HepG2 (cell line): ENCODE data around the gene SEC14L1. TPM values are rescaled to one million over a fixed set of nuclear protein-coding genes. Genes with fewer than 3 reads are reported as not detected.
A peak's percentile ranks its signal among the peaks of the same experiment; 100 is the strongest.

ENCODE experiments used
- ARID5B ChIP-seq: IDR thresholded peaks from 2 replicates; pipeline ENCODE4 v1.4.0; 2020; ENCODE audit warnings: mild to moderate bottlenecking, missing genetic modification reagents
- ARNTL ChIP-seq: sonication (generic); formaldehyde crosslinking; IDR thresholded peaks from 2 replicates; pipeline ENCODE4 v1.4.0; 2020; ENCODE audit warnings: mild to moderate bottlenecking, missing genetic modification reagents
- CENPX ChIP-seq: sonication (generic); formaldehyde crosslinking; IDR thresholded peaks from 2 replicates; pipeline ENCODE4 v1.9.0; 2021; ENCODE audit warnings: mild to moderate bottlenecking, missing genetic modification reagents, moderate library complexity
- HMGA1 ChIP-seq: sonication (generic); formaldehyde crosslinking; conservative IDR thresholded peaks from 2 replicates; pipeline ENCODE4 v1.4.0; 2020; ENCODE audit warnings: missing genetic modification reagents
- ONECUT2 ChIP-seq: sonication (generic); formaldehyde crosslinking; IDR thresholded peaks from 2 replicates; pipeline ENCODE4 v1.4.0; 2020; ENCODE audit warnings: missing genetic modification reagents
- PRMT3 ChIP-seq: sonication (generic); formaldehyde crosslinking; IDR thresholded peaks from 2 replicates; pipeline ENCODE4 v1.8.1; 2022; ENCODE audit warnings: low read depth, mild to moderate bottlenecking, moderate library complexity, missing genetic modification reagents, borderline replicate concordance
- RNF2 ChIP-seq: fragments of 450-650 bp; conservative IDR thresholded peaks from 2 replicates; pipeline ENCODE4 v1.6.1; 2016; ENCODE audit warnings: low read depth
- RNF219 ChIP-seq: sonication (generic); formaldehyde crosslinking; IDR thresholded peaks from 2 replicates; pipeline ENCODE4 v1.5.0; 2020; ENCODE audit warnings: mild to moderate bottlenecking, missing genetic modification reagents
- SIN3A ChIP-seq: IDR thresholded peaks from 2 replicates; pipeline ENCODE4 v1.6.1; 2011; ENCODE audit warnings: low read depth, mild to moderate bottlenecking, control low read depth, low read length, borderline replicate concordance
- SNAPC2 ChIP-seq: sonication (generic); formaldehyde crosslinking; IDR thresholded peaks from 2 replicates; pipeline ENCODE4 v1.8.1; 2022; ENCODE audit warnings: mild to moderate bottlenecking, missing genetic modification reagents
- TEF ChIP-seq: sonication (generic); formaldehyde crosslinking; IDR thresholded peaks from 2 replicates; pipeline ENCODE4 v1.5.0; 2020; ENCODE audit warnings: missing genetic modification reagents
- THAP8 ChIP-seq: sonication (generic); formaldehyde crosslinking; IDR thresholded peaks from 2 replicates; pipeline ENCODE4 v1.5.1; 2020; ENCODE audit warnings: missing genetic modification reagents, mild to moderate bottlenecking, borderline replicate concordance
- ZMAT3 ChIP-seq: sonication (generic); formaldehyde crosslinking; conservative IDR thresholded peaks from 2 replicates; pipeline ENCODE4 v1.7.0; 2021; ENCODE audit warnings: missing genetic modification reagents
- ZNF383 ChIP-seq: sonication (generic); formaldehyde crosslinking; IDR thresholded peaks from 2 replicates; pipeline ENCODE4 v1.4.0; 2020; ENCODE audit warnings: missing genetic modification reagents, mild to moderate bottlenecking, borderline replicate concordance
- ZNF547 ChIP-seq: sonication (generic); formaldehyde crosslinking; IDR thresholded peaks from 2 replicates; pipeline ENCODE4 v1.5.1; 2020; ENCODE audit warnings: mild to moderate bottlenecking, missing genetic modification reagents
- ZNF550 ChIP-seq: sonication (generic); formaldehyde crosslinking; IDR thresholded peaks from 2 replicates; pipeline ENCODE4 v1.4.0; 2020; ENCODE audit warnings: mild to moderate bottlenecking, missing genetic modification reagents, borderline replicate concordance
- ZNF552 ChIP-seq: sonication (generic); formaldehyde crosslinking; IDR thresholded peaks from 2 replicates; pipeline ENCODE4 v1.9.0; 2022; ENCODE audit warnings: missing genetic modification reagents, mild to moderate bottlenecking, borderline replicate concordance
- ZNF598 ChIP-seq: sonication (generic); formaldehyde crosslinking; IDR thresholded peaks from 2 replicates; pipeline ENCODE4 v1.5.1; 2020; ENCODE audit warnings: mild to moderate bottlenecking, missing genetic modification reagents, borderline replicate concordance
- ZNF703 ChIP-seq: sonication (generic); formaldehyde crosslinking; IDR thresholded peaks from 2 replicates; pipeline ENCODE4 v1.5.1; 2020; ENCODE audit warnings: missing genetic modification reagents, mild to moderate bottlenecking, moderate library complexity, borderline replicate concordance
- ZXDC ChIP-seq: sonication (generic); formaldehyde crosslinking; IDR thresholded peaks from 2 replicates; pipeline ENCODE4 v1.5.0; 2020; ENCODE audit warnings: mild to moderate bottlenecking, missing genetic modification reagents
- polyA plus RNA-seq, 8 experiments: library from polyadenylated mRNA; depleted of rRNA in 3 of 8; stranded (reverse) in 7 of 8; unstranded in 1 of 8; fragments of >200 nt; fragmentation: Illumina TruSeq in 4 of 8; extraction: Trizol in 4 of 8; gene quantifications; 2 replicates each; pipeline versions ENCODE4 v1.2.1 to v1.2.3, GENCODE V29; 2011 to 2016; ENCODE audit warnings: low read depth in 4 of 8, missing spikeins in 1 of 8, mixed read lengths in 1 of 8; ENCODE audit not compliant: insufficient read depth in 1 of 8
- total RNA-seq, 5 experiments: library from RNA; depleted of rRNA; stranded (reverse); fragments of >200 nt; fragmentation: Illumina TruSeq; extraction: Trizol; gene quantifications; 2 replicates each; pipeline ENCODE4 v1.2.3, GENCODE V29; 2016; ENCODE audit warnings: low read depth in 1 of 5

Gene SEC14L1
- total and polyA plus RNA-seq, 2 of the 13 experiments (the other 11 are each of a cell fraction or from before 2014, with no cell fraction given) = 26.3 to 43.9 TPM

- TF ChIP-seq ZXDC (CRISPR knock-in tag) (no peak), SNAPC2 (0 out of 2 replicates have a peak, but pooled peaks have one; percentile 75), PRMT3 (CRISPR knock-in tag) (no peak), RNF2 (no peak; the same call in 1 of the 2 replicates), ZNF598 (no peak; the same call in 1 of the 2 replicates), SIN3A (0 out of 2 replicates have a peak, but pooled peaks have one; percentile 34), ZNF703 (CRISPR knock-in tag) (no peak; the same call in 1 of the 2 replicates), THAP8 (CRISPR knock-in tag) (no peak), HMGA1 (CRISPR knock-in tag) (no peak), TEF (no peak), ZNF383 (CRISPR knock-in tag) (no peak), ONECUT2 (CRISPR knock-in tag) (no peak), ARNTL (CRISPR knock-in tag) (no peak), ZNF547 (CRISPR knock-in tag) (no peak), ARID5B (CRISPR knock-in tag) (peak; percentile 63), ZNF552 (CRISPR knock-in tag) (no peak), RNF219 (CRISPR knock-in tag) (no peak), ZMAT3 (CRISPR knock-in tag) (no peak), ZNF550 (CRISPR knock-in tag) (no peak), CENPX (no peak)
Observed at GRCh38 chr17:77208217-77208808, 67.5 kb downstream of the SEC14L1 start (continued).
